SK-N-SH treated with all-trans-retinoic acid at 6 μM for 48 hours (cell line): ENCODE measurements around the gene SEC61A2.

Source experiments
- ATAC-seq: fragments of 200-7000 bp; cut with Tn5 transposase; 3 replicates; pipeline ENCODE4 v1.9.1; 2020; ENCODE audit warnings: mild to moderate bottlenecking, moderate library complexity
- ARNTL ChIP-seq: fragments of 450-650 bp; formaldehyde crosslinking; IDR thresholded peaks from 2 replicates; pipeline ENCODE4 v1.5.0; 2020; ENCODE audit warnings: low read depth, mild to moderate bottlenecking, moderate library complexity, borderline replicate concordance
- BACH2 ChIP-seq: fragments of 250-450 bp; sonication (Bioruptor Pico); IDR thresholded peaks from 2 replicates; pipeline ENCODE4 v1.9.0; 2021; ENCODE audit warnings: mild to moderate bottlenecking, borderline replicate concordance
- CREB5 ChIP-seq: fragments of 250-450 bp; sonication (Bioruptor Pico); IDR thresholded peaks from 2 replicates; pipeline ENCODE4 v1.5.1; 2020; ENCODE audit warnings: low read depth, mild to moderate bottlenecking, moderate library complexity
- CSDC2 ChIP-seq: fragments of 250-450 bp; sonication (Bioruptor Pico); IDR thresholded peaks from 2 replicates; pipeline ENCODE4 v1.5.0; 2020; ENCODE audit warnings: mild to moderate bottlenecking, moderate library complexity
- CSRNP3 ChIP-seq: fragments of 250-450 bp; sonication (Bioruptor Pico); IDR thresholded peaks from 2 replicates; pipeline ENCODE4 v1.5.1; 2021; ENCODE audit warnings: mild to moderate bottlenecking, moderate library complexity
- ESRRG ChIP-seq: fragments of 250-450 bp; sonication (Bioruptor Pico); IDR thresholded peaks from 2 replicates; pipeline ENCODE4 v1.6.1; 2021; ENCODE audit warnings: mild to moderate bottlenecking
- GLIS3 ChIP-seq: fragments of 250-450 bp; sonication (Bioruptor Pico); IDR thresholded peaks from 2 replicates; pipeline ENCODE4 v1.5.0; 2020; ENCODE audit warnings: mild to moderate bottlenecking, moderate library complexity
- ISL1 ChIP-seq: fragments of 250-450 bp; sonication (Bioruptor Pico); IDR thresholded peaks from 2 replicates; pipeline ENCODE4 v2.1.2; 2022; ENCODE audit warnings: mild to moderate bottlenecking, moderate library complexity
- OSR1 ChIP-seq: fragments of 250-450 bp; sonication (Bioruptor Pico); IDR thresholded peaks from 2 replicates; pipeline ENCODE4 v1.8.0; 2022; ENCODE audit warnings: moderate library complexity, mild to moderate bottlenecking, inconsistent platforms
- PATZ1 ChIP-seq: fragments of 250-450 bp; sonication (Bioruptor Pico); IDR thresholded peaks from 2 replicates; pipeline ENCODE4 v1.8.0; 2020; ENCODE audit warnings: mild to moderate bottlenecking, moderate library complexity, borderline replicate concordance
- POU6F1 ChIP-seq: fragments of 250-450 bp; sonication (Bioruptor Pico); IDR thresholded peaks from 2 replicates; pipeline ENCODE4 v1.8.0; 2021; ENCODE audit warnings: low read depth, mild to moderate bottlenecking, moderate library complexity, borderline replicate concordance
- PPARA ChIP-seq: fragments of 250-450 bp; sonication (Bioruptor Pico); IDR thresholded peaks from 2 replicates; pipeline ENCODE4 v1.5.0; 2020; ENCODE audit warnings: mild to moderate bottlenecking, borderline replicate concordance
- RARB ChIP-seq: fragments of 250-450 bp; sonication (Bioruptor Pico); IDR thresholded peaks from 2 replicates; pipeline ENCODE4 v1.8.0; 2021; ENCODE audit warnings: mild to moderate bottlenecking, moderate library complexity
- SNAI2 ChIP-seq: fragments of 250-450 bp; sonication (Bioruptor Pico); IDR thresholded peaks from 2 replicates; pipeline ENCODE4 v1.5.0; 2020; ENCODE audit warnings: mild to moderate bottlenecking, moderate library complexity
- TCF4 ChIP-seq: fragments of 250-450 bp; sonication (Bioruptor Pico); IDR thresholded peaks from 2 replicates; pipeline ENCODE4 v1.8.0; 2021; ENCODE audit warnings: mild to moderate bottlenecking, moderate library complexity, borderline replicate concordance
- TOX ChIP-seq: fragments of 250-450 bp; sonication (Bioruptor Pico); IDR thresholded peaks from 2 replicates; pipeline ENCODE4 v1.8.0; 2021; ENCODE audit warnings: mild to moderate bottlenecking, moderate library complexity, borderline replicate concordance
- TSHZ2 ChIP-seq: fragments of 250-450 bp; sonication (Bioruptor Pico); IDR thresholded peaks from 2 replicates; pipeline ENCODE4 v1.5.0; 2020; ENCODE audit warnings: mild to moderate bottlenecking, moderate library complexity
- ZC3H10 ChIP-seq: fragments of 250-450 bp; sonication (Bioruptor Pico); IDR thresholded peaks from 2 replicates; pipeline ENCODE4 v1.5.1; 2021; ENCODE audit warnings: mild to moderate bottlenecking, moderate library complexity
- ZFP3 ChIP-seq: fragments of 250-450 bp; sonication (Bioruptor Pico); IDR thresholded peaks from 2 replicates; pipeline ENCODE4 v1.5.0; 2020; ENCODE audit warnings: mild to moderate bottlenecking, moderate library complexity
- ZFP30 ChIP-seq: fragments of 450-650 bp; formaldehyde crosslinking; IDR thresholded peaks from 2 replicates; pipeline ENCODE4 v1.5.0; 2022; ENCODE audit warnings: mild to moderate bottlenecking, moderate library complexity
- ZNF565 ChIP-seq: fragments of 450-650 bp; formaldehyde crosslinking; conservative IDR thresholded peaks from 2 replicates; pipeline ENCODE4 v1.5.0; 2020; ENCODE audit warnings: low read depth, mild to moderate bottlenecking, moderate library complexity
- ZNF70 ChIP-seq: fragments of 450-650 bp; formaldehyde crosslinking; IDR thresholded peaks from 2 replicates; pipeline ENCODE4 v1.5.0; 2020; ENCODE audit warnings: mild to moderate bottlenecking, moderate library complexity
- ZNF8 ChIP-seq: fragments of 450-650 bp; formaldehyde crosslinking; IDR thresholded peaks from 2 replicates; pipeline ENCODE4 v1.5.0; 2020; ENCODE audit warnings: mild to moderate bottlenecking, moderate library complexity

The SEC61A2 gene

GRCh38 chr10:12188656-12189055 lies 59.2 kb downstream of the SEC61A2 start:
- TF ChIP-seq SNAI2 (CRISPR knock-in tag) (no peak), CREB5 (CRISPR knock-in tag) (no peak), OSR1 (no peak), ZNF8 (CRISPR knock-in tag) (no peak), TCF4 (CRISPR knock-in tag) (no peak), ISL1 (CRISPR knock-in tag) (no peak), GLIS3 (CRISPR knock-in tag) (no peak), ARNTL (CRISPR knock-in tag) (no peak), ZFP3 (no peak), ZNF70 (no peak)
- TF ChIP-seq, all 23 proteins: peak for 0
- no peak for ATAC-seq

GRCh38 chr10:12189426-12189825 lies 59.9 kb downstream of the SEC61A2 start:
- no peak for ATAC-seq
- no peak for TF ChIP-seq ISL1 (CRISPR knock-in tag)
- TF ChIP-seq ZNF70 = no peak
- no peak for TF ChIP-seq ESRRG (CRISPR knock-in tag)
- no peak for TF ChIP-seq POU6F1 (CRISPR knock-in tag)
- TF ChIP-seq ARNTL (CRISPR knock-in tag) = no peak
- TF ChIP-seq BACH2 = no peak
- TF ChIP-seq TCF4 (CRISPR knock-in tag) = no peak

- TF ChIP-seq ZC3H10 (CRISPR knock-in tag) = no peak
- TF ChIP-seq TSHZ2 (CRISPR knock-in tag) = no peak
- no peak for TF ChIP-seq ARNTL (CRISPR knock-in tag)
- no peak for TF ChIP-seq ZFP30 (CRISPR knock-in tag)
- no peak for TF ChIP-seq ZNF8 (CRISPR knock-in tag)
- TF ChIP-seq PATZ1 (CRISPR knock-in tag) = no peak
- no peak for TF ChIP-seq PPARA
- TF ChIP-seq ISL1 (CRISPR knock-in tag) = no peak
- TF ChIP-seq SNAI2 (CRISPR knock-in tag) = no peak
- no peak for TF ChIP-seq OSR1
- TF ChIP-seq RARB (CRISPR knock-in tag) = no peak
- TF ChIP-seq ESRRG (CRISPR knock-in tag) = no peak
- TF ChIP-seq ZNF70 = no peak
- TF ChIP-seq TOX = no peak
- TF ChIP-seq CSRNP3 (CRISPR knock-in tag) = no peak
- no peak for TF ChIP-seq GLIS3 (CRISPR knock-in tag)
- no peak for TF ChIP-seq POU6F1 (CRISPR knock-in tag)
- TF ChIP-seq ZNF565 = no peak
- no peak for TF ChIP-seq ZFP3
- TF ChIP-seq CSDC2 (CRISPR knock-in tag) = no peak
- ATAC-seq = no peak
Observed at GRCh38 chr10:12191715-12192114, 62.2 kb downstream of the SEC61A2 start.
